ENCODE data around the gene CDK12. TPM values are rescaled to one million over a fixed set of nuclear protein-coding genes. Genes with fewer than 3 reads are reported as not detected.

CDK12 gene
- total RNA-seq, 4 donors from 2014 or later = 28.2 to 35.2 (median 30.4) TPM

GRCh38 chr17:39581759-39582085 lies 120.4 kb downstream of the CDK12 start:
- TF ChIP-seq, protein P1, sequence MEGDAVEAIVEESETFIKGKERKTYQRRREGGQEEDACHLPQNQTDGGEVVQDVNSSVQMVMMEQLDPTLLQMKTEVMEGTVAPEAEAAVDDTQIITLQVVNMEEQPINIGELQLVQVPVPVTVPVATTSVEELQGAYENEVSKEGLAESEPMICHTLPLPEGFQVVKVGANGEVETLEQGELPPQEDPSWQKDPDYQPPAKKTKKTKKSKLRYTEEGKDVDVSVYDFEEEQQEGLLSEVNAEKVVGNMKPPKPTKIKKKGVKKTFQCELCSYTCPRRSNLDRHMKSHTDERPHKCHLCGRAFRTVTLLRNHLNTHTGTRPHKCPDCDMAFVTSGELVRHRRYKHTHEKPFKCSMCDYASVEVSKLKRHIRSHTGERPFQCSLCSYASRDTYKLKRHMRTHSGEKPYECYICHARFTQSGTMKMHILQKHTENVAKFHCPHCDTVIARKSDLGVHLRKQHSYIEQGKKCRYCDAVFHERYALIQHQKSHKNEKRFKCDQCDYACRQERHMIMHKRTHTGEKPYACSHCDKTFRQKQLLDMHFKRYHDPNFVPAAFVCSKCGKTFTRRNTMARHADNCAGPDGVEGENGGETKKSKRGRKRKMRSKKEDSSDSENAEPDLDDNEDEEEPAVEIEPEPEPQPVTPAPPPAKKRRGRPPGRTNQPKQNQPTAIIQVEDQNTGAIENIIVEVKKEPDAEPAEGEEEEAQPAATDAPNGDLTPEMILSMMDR (IDR thresholded peaks at IDR 0.05) = no peak
- TF ChIP-seq POLR2A (IDR thresholded peaks at IDR 0.05; ENCODE audit: low read depth) = no peak
- TF ChIP-seq EP300 (IDR thresholded peaks at IDR 0.05) = no peak
- no peak for TF ChIP-seq POLR2AphosphoS5 (IDR thresholded peaks at IDR 0.05)

DNA sequence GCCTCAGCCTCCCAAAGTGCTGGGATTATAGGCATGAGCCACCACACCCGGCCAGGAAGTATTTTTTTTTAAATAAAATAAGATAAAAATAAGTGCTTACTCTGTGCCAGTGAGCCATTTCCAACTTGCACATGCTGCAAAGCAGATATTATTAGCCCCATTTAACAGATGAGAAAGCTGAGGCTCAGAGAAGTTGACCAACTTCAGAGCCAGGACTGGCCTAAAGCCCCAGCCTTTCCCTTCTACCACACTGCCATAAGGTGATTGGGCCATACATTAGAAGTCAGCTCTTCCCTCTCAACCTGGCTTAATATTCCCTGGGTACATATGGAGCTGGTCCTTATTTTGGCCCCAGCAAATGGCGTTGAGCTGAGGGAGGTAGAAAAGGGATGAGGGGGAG lies 121.4 kb downstream of the CDK12 start:
- 59% methylated on average over 2 of the region's 2 CpGs for WGBS
- DNase-seq (ENCODE audit: extremely low spot score) = no peak
- Histone ChIP-seq H3K4me3 (no peak overlapping the region), H3K9me3 (no peaks in the 10 kb centered on the region), H3K27ac (replicated peaks in 1 of 4) (no peak overlapping the region), H3K27me3 (peaks cover 0 to 19% (median 0%) of the 10 kb centered on the region in 4 donors), H3K4me1 (peaks cover 0 to 6% (median 6%) of the 10 kb centered on the region in 4 donors), H3K36me3 (no peaks in the 10 kb centered on the region)
- intact Hi-C loops (cut with DNase I) = no loop called here
- TF ChIP-seq EP300 (IDR thresholded peaks at IDR 0.05) = no peak
- no peak for TF ChIP-seq POLR2A (IDR thresholded peaks at IDR 0.05; ENCODE audit: low read depth)
- TF ChIP-seq POLR2AphosphoS5 (IDR thresholded peaks at IDR 0.05) = no peak
- TF ChIP-seq, protein P1 (IDR thresholded peaks at IDR 0.05) = no peak

More at GRCh38 chr17:39581759-39582085, 120.4 kb downstream of the CDK12 start:
- peaks cover 0 to 6% (median 6%) of the 10 kb centered on the region in 4 donors for H3K4me1 ChIP-seq
- no peak for DNase-seq (ENCODE audit: extremely low spot score)
- WGBS = 91% methylated on average over 4 of the region's 4 CpGs
- H3K4me3 ChIP-seq = no peak overlapping the region
- intact Hi-C loops (cut with DNase I) = no loop called here
- H3K36me3 ChIP-seq = no peaks in the 10 kb centered on the region
- peaks cover 0 to 19% (median 0%) of the 10 kb centered on the region in 4 donors for H3K27me3 ChIP-seq
- no peak overlapping the region for H3K27ac ChIP-seq (replicated peaks in 1 of 4)
- no peaks in the 10 kb centered on the region for H3K9me3 ChIP-seq

Small RNA genes lying within 50 kb of the gene (small RNA-seq; reads per million reads assigned to genes)
- 0 reads per million in 3 donors for gene RNU6-233P

Other genes with a start within 250 kb of the CDK12 start
- gene STAC2, start 235.5 kb upstream of the CDK12 start, total RNA-seq = under 1 TPM in 2 of 4 donors, not detected in 2; 0.17 to 0.29 TPM
- gene FBXL20, start 59.9 kb upstream of the CDK12 start, total RNA-seq = 10 to 100 TPM; 13.1 to 19.6 (median 17.2) TPM
- 10 to 100 TPM; 19.5 to 33.9 (median 27.2) TPM for gene MED1, start 10.2 kb upstream of the CDK12 start, total RNA-seq
- gene NEUROD2, start 146.4 kb downstream of the CDK12 start, total RNA-seq = not detected
- gene PPP1R1B, start 165.5 kb downstream of the CDK12 start, total RNA-seq = 10 to 100 TPM in 2 of 4 donors, 1 to 10 TPM in 2; 4.9 to 14.8 (median 9.8) TPM
- gene STARD3, start 175.7 kb downstream of the CDK12 start, total RNA-seq = 10 to 100 TPM; 27.5 to 47.3 (median 38.6) TPM
- gene TCAP, start 203.9 kb downstream of the CDK12 start, total RNA-seq = 1 to 10 TPM in 3 of 4 donors, under 1 TPM in 1; 0.99 to 2.1 (median 1.3) TPM
- gene PNMT, start 207.0 kb downstream of the CDK12 start, total RNA-seq = 10 to 100 TPM in 3 of 4 donors, 1 to 10 TPM in 1; 9.4 to 14.3 (median 10.6) TPM
- 1 to 10 TPM; 6.2 to 9.4 (median 8.5) TPM for gene PGAP3, start 226.6 kb downstream of the CDK12 start, total RNA-seq
- gene ERBB2, start 238.6 kb downstream of the CDK12 start, total RNA-seq = 10 to 100 TPM; 36.8 to 67.7 (median 57.7) TPM